GM11168 (cell line): ENCODE results near the gene ATP8B3.

Source experiments
- in situ Hi-C: fragments of 300-500 bp; cut with MboI; formaldehyde crosslinking; loops from one replicate; pipeline ENCODE4 v1.12.0; 2022; ENCODE audit warnings: low sequenced_read_pairs; ENCODE audit not compliant: unreplicated experiment

The ATP8B3 gene

DNA sequence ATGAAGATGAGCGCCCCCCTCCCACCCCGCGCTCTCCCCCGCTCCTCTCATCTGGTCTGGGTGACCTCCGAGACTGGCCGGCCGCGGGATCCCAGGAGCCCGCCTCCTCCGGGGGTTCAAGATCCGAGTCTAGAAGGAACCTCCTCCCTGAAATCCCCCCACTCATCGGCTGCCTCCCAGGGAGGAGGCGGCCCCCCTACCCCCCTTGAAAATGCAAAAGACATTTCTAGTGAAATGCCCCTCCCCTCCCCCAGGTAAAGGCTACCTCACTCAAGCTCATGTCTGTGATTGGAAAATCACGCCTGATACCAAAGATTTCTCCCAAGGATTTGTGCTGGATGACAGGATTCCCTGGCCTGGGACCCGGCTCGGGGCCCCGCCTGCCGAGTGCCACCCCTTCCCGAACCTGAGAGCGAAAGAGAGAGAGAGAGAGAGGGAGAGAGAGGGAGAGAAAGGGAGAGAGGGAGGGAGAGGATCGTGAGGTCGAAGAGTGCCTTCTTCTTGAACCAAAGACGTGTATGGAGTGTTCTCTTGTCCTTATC lies 35.4 kb downstream of the ATP8B3 start:
- in situ Hi-C loops = loop anchor here (10.0 kb wide), 1 partner anchor 232 kb away; no protein-coding TSS in a partner anchor

DNA sequence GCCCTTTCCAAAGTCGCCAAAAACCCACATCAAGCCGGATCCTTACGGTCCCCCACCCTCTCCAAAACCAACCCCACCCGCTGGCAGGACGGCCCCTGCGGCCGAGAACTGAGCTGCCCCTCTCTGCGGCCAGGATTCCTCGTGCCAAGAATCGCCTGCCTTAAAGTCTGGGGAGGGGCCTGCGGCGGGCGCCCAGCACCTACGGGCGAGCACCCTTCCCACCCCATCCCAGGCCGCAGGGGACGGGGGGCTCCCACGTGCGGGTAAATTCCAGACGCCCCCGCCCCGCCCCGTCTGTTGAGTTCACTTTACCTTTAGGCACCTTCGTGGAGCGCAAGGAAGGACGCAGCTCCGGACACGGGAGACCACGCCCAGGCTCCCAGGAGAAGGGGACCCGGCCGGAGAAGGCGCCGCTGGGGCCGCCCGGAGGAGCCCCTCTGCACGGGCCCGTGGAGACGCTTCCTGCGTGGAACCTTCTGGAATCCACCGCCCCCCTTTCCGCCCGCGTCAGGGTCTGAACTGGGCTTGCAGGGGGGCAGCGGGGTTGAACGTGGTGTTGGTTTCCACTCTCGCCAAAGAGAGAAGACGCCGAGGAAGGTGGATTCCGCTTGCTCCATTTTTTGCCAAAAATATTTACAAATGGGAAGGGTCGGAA lies 36.0 kb downstream of the ATP8B3 start:
- in situ Hi-C loops = loop anchor here (10.0 kb wide), 1 partner anchor 231 kb away; no protein-coding TSS in a partner anchor

DNA sequence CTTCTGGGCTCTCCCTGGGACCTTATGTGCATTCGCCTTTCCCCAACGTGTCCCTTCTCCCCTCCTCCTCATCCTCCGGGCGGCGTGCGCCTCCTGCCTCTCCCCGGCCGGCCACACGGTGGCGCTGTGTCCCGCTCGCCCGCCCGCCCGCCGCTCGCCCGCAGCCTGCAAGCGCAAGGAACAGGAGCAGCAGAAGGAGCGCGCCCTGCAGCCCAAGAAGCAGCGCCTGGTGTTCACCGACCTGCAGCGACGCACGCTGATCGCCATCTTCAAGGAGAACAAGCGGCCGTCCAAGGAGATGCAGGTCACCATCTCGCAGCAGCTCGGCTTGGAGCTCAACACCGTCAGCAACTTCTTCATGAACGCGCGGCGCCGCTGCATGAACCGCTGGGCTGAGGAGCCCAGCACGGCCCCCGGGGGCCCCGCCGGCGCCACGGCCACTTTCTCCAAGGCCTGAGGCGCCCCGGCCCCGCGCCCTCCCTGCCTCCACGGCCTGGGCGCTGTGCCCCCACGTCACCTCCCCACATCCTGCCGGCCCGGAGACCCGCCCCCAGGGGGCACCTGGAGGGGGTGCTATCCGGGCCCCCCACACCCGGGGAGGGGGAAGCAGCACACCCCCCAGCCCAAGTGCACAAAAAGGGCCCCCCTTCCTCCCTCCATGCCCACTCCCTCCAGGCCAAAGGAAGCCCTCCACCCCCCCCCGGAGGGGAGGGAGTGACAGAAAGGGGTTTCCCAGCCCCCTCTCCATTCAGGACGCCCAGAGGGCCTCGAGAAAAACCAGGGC lies 36.9 kb downstream of the ATP8B3 start:
- in situ Hi-C loops = loop anchor here (10.0 kb wide), 1 partner anchor 230 kb away; no protein-coding TSS in a partner anchor

DNA sequence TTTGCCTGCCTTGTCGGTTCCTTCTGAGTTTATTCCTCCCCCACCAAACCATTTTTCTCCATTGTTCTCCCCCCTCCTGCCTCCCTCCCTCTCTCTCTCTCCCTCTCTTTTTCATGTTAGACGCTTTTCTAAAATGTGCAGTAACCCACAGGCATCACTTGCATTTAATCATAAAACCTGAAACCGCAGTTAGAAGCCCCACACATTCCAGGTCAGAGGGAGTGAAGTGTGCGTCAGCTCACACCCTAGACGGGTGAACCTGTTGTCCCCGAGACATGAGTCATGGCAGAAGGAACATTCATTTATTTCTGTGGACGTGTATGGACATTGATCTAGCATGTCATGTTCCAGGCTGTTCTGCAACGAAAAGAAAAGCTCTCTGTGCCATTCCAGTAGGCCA lies 38.9 kb downstream of the ATP8B3 start:
- in situ Hi-C loops = loop anchor here (10.0 kb wide), 1 partner anchor 228 kb away; no protein-coding TSS in a partner anchor

DNA sequence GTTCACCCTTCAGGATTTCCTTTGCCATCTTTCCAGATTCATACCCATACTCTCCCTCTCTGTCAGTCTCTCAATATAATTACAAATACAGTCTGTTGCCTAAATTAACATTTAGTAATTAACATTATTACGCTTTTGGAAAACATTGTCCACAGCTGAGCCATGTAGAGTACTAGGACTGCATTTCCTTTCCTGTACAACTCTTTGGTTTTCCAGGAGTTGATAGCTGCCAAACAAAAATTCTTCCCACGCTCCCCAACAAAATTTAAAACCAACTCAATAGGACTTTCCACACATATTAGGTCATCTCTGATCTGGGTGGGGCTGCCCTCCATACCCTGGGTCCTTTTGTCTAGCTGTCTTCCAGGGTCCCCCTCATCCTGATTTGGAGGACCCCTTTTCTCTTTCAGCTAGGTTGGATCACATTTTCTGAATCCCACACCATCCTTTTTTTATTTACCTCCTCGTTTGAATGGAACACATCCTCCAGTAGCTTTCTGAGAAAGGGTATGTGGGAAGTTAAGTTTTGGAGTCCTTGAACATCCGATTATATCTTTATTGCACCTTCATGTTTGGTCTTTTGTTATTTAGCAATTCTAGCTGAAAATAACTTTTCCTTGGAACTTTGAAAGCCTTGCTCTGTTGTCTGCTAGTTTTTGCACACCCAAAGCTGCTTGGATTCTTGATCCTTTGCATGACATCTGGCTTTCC lies 41.1 kb downstream of the ATP8B3 start:
- in situ Hi-C loops = loop anchor here (10.0 kb wide), 1 partner anchor 226 kb away; no protein-coding TSS in a partner anchor

DNA sequence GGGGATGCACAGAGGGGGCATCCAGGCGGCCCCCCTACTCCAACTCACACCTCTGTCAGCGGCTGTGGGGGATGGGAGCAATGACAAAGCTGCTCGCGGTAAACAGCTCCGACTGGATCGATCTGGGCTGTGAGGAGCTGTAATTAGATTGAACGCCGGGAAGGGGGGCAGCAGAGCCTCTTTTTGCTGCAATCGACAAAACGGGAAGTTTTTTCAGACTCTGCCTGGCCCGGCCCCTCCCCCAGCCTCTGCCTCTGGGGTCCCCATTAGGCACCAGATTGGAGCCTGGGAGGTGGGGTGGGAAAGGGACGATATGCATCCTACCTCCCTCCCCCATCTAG lies 42.5 kb downstream of the ATP8B3 start:
- in situ Hi-C loops = loop anchor here (10.0 kb wide), 1 partner anchor 95 kb away; no protein-coding TSS in a partner anchor

DNA sequence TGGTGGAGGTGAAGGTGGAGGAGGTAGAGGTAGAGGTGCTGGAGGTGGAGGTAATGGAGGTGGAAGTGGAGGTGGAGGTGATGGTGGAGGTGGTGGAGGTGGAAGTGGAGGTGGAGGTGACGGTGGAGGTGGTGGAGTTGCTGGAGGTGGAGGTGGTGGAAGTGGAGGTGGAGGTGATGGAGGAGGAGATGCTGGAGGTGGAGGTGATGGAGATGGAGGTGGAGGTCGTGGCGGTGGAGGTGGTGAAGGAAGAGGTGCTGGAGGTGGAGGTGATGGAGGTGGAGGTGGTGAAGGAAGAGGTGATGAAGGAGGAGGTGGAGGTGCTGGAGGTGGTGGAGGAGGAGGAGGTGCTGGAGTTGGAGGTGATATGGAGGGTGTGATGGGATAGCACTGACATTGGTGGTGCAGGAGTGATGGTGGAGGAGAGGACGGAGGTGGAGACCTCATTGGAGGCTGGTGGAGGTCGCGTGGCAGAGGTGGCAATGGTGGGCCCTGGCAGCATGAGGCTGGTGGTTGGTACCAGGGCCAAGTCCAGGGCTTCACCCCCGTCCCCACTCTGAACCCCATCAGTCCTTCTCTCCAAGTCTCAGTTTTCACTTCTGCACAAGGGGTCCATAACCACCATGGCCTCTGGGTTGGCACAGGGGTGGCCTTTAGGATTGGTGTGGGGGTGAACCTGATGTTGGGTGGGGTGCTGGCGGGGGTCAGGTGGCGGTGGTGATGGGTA lies 43.0 kb downstream of the ATP8B3 start:
- in situ Hi-C loops = loop anchor here (10.0 kb wide), 1 partner anchor 94 kb away; no protein-coding TSS in a partner anchor

DNA sequence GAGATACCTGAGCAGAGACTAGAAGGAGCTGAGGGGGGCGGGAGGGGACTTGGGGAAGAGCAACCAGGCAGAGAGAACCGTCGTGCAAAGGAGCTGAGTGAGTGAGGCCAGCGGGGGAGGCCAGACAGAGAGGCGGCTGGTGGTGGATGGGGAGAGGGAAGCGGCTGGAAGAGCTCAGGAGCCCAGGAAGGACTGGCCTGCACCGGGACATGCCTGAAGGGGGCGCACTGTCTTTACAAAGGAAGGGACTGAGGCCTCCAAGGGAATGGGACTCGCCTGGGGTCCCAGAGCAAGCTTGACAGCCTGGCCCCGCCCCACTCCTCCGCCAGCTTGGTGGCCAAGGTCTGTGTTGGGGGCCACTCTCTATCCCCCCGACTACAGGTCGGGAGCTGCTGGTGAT lies 43.8 kb downstream of the ATP8B3 start:
- in situ Hi-C loops = loop anchor here (10.0 kb wide), 1 partner anchor 93 kb away; no protein-coding TSS in a partner anchor

DNA sequence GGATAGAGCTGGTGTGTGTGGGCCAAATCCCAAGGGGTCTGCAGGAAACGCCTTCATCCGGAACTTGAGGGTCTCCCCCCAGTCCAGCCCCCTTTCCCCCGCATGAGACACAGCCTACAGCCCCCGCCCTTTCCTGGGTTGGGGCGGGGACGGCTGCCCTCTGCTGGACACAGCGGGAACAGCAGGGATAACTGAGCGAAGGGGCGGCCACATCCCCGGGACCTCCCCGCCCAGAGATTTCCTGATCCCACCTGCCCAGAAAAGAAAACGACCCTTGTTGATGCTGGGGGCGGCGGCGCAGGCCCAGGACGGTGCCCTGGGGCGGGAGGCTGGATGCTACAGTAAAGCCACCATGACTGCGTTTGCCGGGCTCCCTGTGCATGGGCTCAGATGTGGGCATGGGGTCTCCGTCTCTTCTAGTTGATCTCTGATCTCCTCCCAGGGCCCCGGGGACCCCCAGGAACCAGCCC lies 44.6 kb downstream of the ATP8B3 start:
- in situ Hi-C loops = loop anchor here (10.0 kb wide), 1 partner anchor 93 kb away; no protein-coding TSS in a partner anchor

DNA sequence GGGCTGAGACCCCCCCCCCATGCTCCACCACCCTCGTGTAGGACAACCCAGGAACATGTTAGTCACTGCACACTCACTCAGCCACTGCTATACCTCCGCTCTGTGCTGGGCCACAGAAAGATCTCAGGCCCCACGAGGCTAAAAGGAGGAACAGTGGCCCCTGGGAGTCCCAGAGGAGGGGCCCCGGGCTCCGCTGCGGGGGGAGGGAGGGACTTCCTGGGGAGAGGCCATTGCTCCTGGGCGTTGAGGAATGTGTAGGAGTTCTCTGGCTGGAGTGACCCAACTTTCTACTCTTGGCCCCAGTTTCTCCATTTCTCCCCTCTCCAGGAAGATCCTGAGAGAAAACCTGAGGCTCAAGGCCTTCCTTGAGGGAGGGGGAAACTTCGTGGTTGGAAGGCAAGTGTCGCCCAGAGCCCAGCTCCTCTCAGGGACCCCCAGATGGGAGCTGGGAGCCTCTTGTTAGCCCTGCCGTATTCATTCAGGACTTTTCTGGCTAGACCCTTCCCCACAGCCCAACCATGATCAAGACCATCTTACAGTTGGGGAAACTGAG lies 45.2 kb downstream of the ATP8B3 start:
- in situ Hi-C loops = loop anchor here (10.0 kb wide), 1 partner anchor 92 kb away; no protein-coding TSS in a partner anchor

DNA sequence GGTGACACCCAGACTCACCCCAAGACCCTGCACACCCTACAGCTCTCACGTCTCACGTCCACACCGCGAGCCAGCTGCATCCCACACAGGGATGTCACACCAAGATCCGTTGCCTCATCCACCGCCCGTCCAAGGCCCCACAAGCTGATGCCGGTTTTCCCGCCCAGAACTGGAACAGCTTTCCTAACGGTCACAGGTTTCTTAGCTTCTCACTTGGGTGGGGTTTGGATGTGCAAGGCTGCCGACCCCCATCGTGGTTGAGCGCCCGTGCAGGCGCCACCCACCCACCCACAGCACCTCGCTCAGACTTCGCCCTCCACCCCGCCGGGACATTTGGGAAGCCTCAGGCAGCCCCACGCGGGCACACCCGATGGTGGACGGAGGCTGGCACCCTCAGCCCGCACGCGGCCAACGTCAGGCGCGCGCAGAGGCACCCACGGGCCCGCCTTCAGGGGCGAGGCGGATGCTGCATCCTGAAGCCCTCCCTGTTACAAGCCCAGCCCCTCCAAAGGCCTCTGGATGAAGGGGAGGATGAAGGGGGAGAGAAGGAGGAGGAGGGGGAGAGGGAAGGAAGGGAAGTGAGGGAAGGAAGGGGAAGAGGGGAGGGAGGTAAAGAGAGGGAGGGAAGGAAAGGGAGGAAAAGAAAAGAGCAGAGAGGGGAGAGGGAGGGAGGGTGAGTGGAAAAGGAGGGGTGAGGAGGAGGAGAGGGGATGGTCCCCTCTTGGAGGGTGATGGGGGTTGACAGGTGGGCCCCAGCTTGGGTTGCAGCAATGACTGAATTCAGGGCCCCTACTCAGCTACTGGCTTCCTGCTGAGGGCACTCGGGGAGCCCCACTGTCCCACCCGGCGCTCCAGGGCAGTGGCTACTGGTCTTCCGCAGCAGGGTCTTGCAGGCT lies 45.9 kb downstream of the ATP8B3 start:
- in situ Hi-C loops = loop anchor here (10.0 kb wide), 1 partner anchor 91 kb away; no protein-coding TSS in a partner anchor

DNA sequence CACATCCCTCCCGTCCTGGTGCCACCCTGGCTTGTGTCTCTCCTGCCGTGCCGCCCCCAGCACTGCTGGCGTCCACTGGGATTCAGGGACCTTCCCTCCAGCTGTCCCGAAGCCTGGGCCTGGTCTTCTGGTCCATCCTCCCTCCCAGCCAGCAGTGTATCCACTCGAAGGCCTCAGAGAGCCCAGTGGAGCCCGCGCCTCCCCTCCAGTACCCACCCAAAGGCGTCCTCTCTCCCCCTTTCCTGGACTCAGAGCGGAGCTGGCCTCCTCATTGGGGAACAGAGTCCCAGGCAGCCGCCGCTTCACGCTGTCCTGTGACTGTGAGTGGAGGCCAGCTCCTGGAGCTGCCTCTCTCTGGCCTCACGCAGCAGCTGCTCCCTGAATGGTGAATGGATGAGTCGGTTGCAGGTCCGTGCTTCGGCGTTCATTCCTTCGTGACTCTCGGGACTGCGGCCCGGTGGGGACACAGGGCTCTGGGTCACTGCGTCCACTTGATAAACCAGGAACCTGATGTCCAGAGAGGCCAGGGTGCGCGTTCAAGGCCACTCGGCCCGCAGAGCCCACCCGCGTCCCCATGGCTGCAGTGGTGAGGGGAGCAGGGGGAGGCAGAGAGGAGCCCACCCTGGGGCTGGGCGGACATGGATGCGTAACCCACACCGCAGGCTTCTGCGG lies 46.7 kb downstream of the ATP8B3 start:
- in situ Hi-C loops = loop anchor here (10.0 kb wide), 1 partner anchor 91 kb away; no protein-coding TSS in a partner anchor

DNA sequence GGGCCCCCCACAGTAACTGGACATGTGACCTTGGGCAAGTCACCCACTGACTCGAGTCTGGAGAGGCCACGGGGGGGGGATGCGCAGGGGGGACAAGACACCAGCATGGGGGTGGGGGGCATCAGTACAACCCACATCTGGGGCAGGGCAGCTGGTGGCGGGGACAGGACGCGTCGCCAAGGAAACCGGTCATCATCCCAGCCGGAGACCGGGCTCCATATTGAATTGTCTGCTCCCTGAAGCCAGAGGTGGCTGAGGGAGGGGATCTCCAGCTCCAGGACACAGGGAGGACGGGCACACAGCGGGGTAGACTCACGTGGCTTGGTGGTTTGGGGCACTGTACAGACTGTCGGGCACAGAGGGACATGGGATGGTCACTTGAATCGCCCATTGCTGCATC lies 47.3 kb downstream of the ATP8B3 start:
- in situ Hi-C loops = loop anchor here (10.0 kb wide), 1 partner anchor 90 kb away; no protein-coding TSS in a partner anchor

DNA sequence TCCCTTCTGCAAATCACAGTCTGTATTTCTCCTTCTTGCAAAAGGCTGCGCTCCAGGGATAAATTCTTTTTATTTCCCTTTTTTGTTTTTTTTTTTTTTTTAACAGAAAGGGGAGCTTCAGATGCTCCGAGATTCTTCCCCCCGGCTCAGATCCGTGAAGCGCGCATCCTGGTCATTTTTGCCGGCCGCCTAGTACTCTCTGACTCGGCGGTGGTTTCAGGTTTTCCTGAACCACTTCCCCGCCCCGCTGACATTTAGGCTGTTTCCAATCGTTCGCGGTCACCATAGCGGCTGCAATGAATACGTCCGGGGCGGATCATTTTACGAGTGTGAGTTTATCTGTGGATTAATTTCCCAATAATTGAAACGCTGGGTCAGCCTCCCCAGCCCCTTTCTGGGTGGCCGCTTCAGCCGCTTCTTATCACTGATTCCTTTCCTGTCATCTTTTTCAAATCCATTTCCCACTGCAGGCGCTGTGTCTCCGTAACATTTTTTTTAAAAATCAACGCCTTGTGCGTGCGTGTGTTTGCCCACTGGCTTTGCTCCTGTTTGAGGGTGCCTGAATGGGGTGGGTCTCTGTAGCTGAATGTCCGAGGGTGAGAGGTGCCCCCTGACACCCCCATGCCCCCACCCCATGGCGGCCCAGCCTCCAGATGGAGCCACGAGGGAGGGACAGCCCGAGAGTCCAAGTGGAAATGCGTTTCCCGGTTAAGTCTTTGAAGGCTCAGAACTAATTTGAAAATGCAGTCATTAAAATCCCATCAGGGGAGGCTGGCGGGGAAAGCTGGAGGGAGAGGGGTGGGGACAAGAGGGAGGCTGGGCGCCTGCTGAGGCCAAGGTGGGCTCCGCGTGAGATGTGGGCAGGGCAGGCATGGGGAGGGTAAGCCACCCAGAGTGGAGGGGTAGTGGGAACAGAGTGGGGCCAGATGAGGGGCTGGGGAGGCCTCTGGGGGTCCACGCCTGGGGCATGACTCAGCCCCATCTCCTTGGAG lies 48.1 kb downstream of the ATP8B3 start:
- in situ Hi-C loops = loop anchor here (10.0 kb wide), 1 partner anchor 89 kb away; no protein-coding TSS in a partner anchor

DNA sequence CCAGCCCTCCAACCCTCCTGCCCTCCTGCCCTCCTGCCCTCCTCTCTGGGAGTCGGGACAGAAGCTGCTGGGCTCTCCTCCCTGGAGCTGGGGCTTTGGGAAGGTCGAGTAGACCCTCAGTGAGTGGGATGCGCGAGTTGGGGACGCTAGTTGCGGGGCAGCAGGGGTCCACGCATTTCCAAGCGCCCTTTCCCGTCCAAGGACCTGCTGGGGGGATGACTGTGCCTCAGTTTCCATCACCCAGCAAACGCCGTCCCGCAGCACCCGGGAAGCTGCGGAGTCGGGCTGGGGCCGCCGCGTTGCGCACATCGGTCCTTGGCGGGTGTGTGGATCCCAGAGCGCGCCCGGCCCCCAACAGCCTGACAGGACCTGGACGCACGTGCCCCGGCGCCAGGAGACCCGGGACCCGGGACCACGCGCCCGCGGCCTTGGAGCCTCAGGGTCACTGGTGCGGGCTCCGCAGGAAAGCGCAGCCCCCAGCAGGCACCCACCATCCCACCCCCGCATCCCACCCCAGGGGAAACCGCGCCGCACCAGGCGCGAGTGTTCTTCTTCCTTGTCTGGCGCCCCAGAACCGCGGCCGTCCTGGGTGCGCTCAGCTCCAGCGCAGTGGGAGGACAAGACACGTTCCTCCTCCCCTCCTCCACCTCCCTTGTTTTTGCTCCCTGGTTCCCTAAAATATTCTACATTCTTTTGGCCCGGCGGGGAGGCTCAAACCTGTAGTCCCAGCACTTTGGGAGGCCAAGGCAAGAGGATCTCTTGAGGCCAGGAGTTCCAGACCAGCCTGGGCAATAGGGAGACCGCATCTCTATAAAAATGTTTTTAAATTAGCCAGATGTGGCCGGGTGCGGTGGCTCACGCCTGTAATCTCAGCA lies 49.6 kb downstream of the ATP8B3 start:
- in situ Hi-C loops = loop anchor here (10.0 kb wide), 1 partner anchor 88 kb away; no protein-coding TSS in a partner anchor
